Right lobe of liver (tissue), 6 donors: ENCODE data around the gene DRD4. TPM values are rescaled to one million over a fixed set of nuclear protein-coding genes. Genes with fewer than 3 reads are reported as not detected.

Source experiments
- ATAC-seq, 4 donors: fragments of 200-7000 bp; cut with Tn5 transposase; one replicate each; pipeline ENCODE4 v1.9.1; 2020; ENCODE audit warnings: mild to moderate bottlenecking in 4 of 4, moderate library complexity in 4 of 4
- DNase-seq, 3 donors: peaks; one replicate each; pipeline ENCODE4 v3.0.0-alpha.2; 2020
- H3K27ac ChIP-seq, 3 donors: fragments of 200-600 bp; one replicate each; pipeline ENCODE4 v1.8.0; 2022
- H3K27me3 ChIP-seq, 2 donors: fragments of 200-600 bp; one replicate each; pipeline ENCODE4 v1.8.0; 2022
- H3K36me3 ChIP-seq, 4 donors: fragments of 200-600 bp; sonication (generic) in 1 of 4; one replicate each; pipeline versions ENCODE4 v1.5.1 to v1.8.0; 2017 to 2022; ENCODE audit warnings: control low read depth in 1 of 4
- H3K4me1 ChIP-seq, 4 donors: fragments of 200-600 bp; sonication (generic) in 1 of 4; one replicate each; pipeline versions ENCODE4 v1.5.1 to v1.8.0; 2017 to 2022; ENCODE audit warnings: control low read depth in 1 of 4
- H3K4me3 ChIP-seq, 3 donors: fragments of 200-600 bp; one replicate each; pipeline ENCODE4 v1.8.0; 2022
- H3K9me3 ChIP-seq, 4 donors: fragments of 200-600 bp; sonication (generic) in 1 of 4; one replicate each; pipeline versions ENCODE4 v1.5.1 to v1.8.0; 2017 to 2022; ENCODE audit warnings: control low read depth in 1 of 4
- POLR2A ChIP-seq: fragments of 450-650 bp; IDR thresholded peaks from one replicate; pipeline ENCODE4 v1.6.1; 2017; ENCODE audit warnings: antibody characterized with exemption, mild to moderate bottlenecking
- WGBS: methylation state at CpG from one replicate; pipeline ENCODE4 v1.1.6; 2018; ENCODE audit warnings: low coverage, low lambda C conversion rate; ENCODE audit not compliant: insufficient coverage; ENCODE audit errors: missing lambda C conversion rate; 5-methylcytosine and 5-hydroxymethylcytosine counted together
- intact Hi-C, 2 donors: fragments of 100-400 bp; cut with DNase I; formaldehyde crosslinking; loops; one replicate each; pipeline versions ENCODE4 v1.11.2 to v1.14.1; 2022
- total RNA-seq, 6 experiments: library from RNA; depleted of rRNA in 2 of 6; stranded (reverse); fragments of >200 nt in 2 of 6; fragmentation: NEBNext Ultra II Directional in 3 of 6; extraction: Animal tissue kit (Norgen Biotek cat#: 25700) in 3 of 6; gene quantifications; one replicate each; pipeline versions ENCODE4 v1.1.0 to v1.2.4, GENCODE V29; 2016 to 2023
- TF ChIP-seq, protein P1 (sequence below), 4 donors: fragments of 200-600 bp in 3 of 4; fragments of 450-650 bp in 1 of 4; IDR thresholded peaks; one replicate each; pipeline versions ENCODE4 v1.5.1 to v1.8.0; 2016 to 2022; ENCODE audit warnings: antibody characterized with exemption in 4 of 4, mild to moderate bottlenecking in 2 of 4
- donor health status: DM: no; HTN: yes; CAD: no.
- donor health status: DM: no; HTN: no; CAD: no.
- donor health status: DM: no; HTN: no; CAD: no.
- donor health status: DM: no; HTN: yes; CAD: no.
- donor health status: DM: no; HTN: yes; CAD: no.

The DRD4 gene
- total RNA-seq, 6 experiments from 2014 or later = 0.31 to 0.90 (median 0.41) TPM; not detected in 2

DNA sequence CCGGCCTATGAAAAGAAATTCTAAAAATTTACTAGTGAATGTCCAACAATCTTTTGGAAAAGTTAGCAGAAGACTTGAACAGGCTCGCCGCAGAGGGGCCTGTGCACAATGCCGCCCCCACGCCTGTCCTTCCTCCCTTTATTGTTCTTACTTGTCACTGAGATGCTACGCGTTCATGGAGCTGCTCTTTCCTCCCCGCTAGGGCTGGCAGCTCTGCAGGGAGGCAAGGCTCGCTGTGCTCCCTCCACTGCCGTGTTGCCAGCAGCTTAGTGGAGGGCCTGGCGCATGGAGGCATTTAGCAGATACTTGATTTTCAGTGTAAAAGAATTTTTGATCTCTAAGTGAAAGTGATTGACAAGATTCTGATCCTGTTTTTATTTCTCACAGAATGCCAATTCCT lies 46.1 kb upstream of the DRD4 start:
- H3K4me1 ChIP-seq = peaks cover 0 to 28% (median 18%) of the 10 kb centered on the region in 4 donors
- no peaks in the 10 kb centered on the region for H3K9me3 ChIP-seq
- no peaks in the 10 kb centered on the region for H3K27me3 ChIP-seq
- no peak overlapping the region for H3K27ac ChIP-seq
- intact Hi-C loops = no loop called here
- WGBS = 58% methylated on average over 5 of the region's 11 CpGs
- TF ChIP-seq, protein P1, sequence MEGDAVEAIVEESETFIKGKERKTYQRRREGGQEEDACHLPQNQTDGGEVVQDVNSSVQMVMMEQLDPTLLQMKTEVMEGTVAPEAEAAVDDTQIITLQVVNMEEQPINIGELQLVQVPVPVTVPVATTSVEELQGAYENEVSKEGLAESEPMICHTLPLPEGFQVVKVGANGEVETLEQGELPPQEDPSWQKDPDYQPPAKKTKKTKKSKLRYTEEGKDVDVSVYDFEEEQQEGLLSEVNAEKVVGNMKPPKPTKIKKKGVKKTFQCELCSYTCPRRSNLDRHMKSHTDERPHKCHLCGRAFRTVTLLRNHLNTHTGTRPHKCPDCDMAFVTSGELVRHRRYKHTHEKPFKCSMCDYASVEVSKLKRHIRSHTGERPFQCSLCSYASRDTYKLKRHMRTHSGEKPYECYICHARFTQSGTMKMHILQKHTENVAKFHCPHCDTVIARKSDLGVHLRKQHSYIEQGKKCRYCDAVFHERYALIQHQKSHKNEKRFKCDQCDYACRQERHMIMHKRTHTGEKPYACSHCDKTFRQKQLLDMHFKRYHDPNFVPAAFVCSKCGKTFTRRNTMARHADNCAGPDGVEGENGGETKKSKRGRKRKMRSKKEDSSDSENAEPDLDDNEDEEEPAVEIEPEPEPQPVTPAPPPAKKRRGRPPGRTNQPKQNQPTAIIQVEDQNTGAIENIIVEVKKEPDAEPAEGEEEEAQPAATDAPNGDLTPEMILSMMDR (IDR thresholded peaks at IDR 0.05) = no peak
- TF ChIP-seq POLR2A = no peak
- DNase-seq = no peak
- H3K4me3 ChIP-seq = no peak overlapping the region
- ATAC-seq = no peak
- peaks cover 0 to 79% (median 32%) of the 10 kb centered on the region in 4 donors for H3K36me3 ChIP-seq

DNA sequence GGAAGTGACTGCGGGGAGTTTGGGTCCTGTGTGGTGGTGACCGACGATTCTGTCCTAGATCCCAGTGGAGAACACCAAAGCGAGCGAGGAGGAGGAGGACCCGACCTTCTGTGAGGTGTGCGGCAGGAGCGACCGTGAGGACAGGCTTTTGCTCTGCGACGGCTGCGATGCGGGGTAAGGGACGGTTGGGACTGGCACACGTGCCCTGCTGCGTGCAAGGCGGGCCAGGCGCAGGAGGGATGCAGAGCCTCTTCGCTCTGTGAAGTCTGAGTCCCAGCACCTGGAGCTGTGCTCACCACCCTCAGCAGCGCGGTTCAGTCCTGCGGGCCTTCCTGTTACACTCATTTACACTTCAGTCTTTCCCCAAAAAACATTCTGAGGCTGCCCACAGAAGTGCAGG lies 44.6 kb upstream of the DRD4 start:
- intact Hi-C loops = no loop called here
- 92% methylated on average over 7 of the region's 22 CpGs for WGBS
- Histone ChIP-seq H3K4me3 (no peak overlapping the region), H3K27me3 (no peaks in the 10 kb centered on the region), H3K27ac (no peak overlapping the region), H3K4me1 (peaks cover 0 to 12% (median 7%) of the 10 kb centered on the region in 4 donors), H3K36me3 (peaks cover 0 to 85% (median 33%) of the 10 kb centered on the region in 4 donors), H3K9me3 (no peaks in the 10 kb centered on the region)
- no peak for ATAC-seq
- no peak for DNase-seq
- TF ChIP-seq POLR2A = no peak
- TF ChIP-seq, protein P1 (IDR thresholded peaks at IDR 0.05) = no peak

DNA sequence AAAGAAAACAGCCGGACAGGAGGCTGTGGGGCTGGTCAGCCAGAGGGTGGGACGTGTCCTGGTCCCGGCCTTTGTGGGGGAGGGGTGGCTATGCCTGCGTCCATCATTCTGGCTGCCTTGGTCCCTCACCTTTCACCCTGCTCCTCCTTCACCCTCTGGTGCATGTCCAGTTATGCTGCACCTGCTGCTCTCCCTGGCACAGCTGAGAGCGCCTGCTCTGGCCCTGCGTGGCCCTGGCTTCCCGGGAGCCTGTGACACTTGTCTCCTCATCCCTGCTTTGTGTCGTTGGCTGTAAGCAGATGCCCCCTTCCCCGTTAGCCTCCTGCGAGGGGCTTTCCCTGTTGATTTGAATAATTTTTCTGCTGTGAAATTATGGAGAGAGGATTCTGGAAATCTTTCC lies 44.2 kb upstream of the DRD4 start:
- intact Hi-C loops = no loop called here
- peaks cover 0 to 88% (median 33%) of the 10 kb centered on the region in 4 donors for H3K36me3 ChIP-seq
- no peaks in the 10 kb centered on the region for H3K27me3 ChIP-seq
- peaks cover 0 to 9% (median 4%) of the 10 kb centered on the region in 4 donors for H3K4me1 ChIP-seq
- no peaks in the 10 kb centered on the region for H3K9me3 ChIP-seq
- H3K4me3 ChIP-seq = no peak overlapping the region
- WGBS = 77% methylated on average over 9 of the region's 10 CpGs
- DNase-seq (no peak), ATAC-seq (no peak)
- TF ChIP-seq, protein P1 (IDR thresholded peaks at IDR 0.05) = no peak
- TF ChIP-seq POLR2A = no peak
- H3K27ac ChIP-seq = no peak overlapping the region

DNA sequence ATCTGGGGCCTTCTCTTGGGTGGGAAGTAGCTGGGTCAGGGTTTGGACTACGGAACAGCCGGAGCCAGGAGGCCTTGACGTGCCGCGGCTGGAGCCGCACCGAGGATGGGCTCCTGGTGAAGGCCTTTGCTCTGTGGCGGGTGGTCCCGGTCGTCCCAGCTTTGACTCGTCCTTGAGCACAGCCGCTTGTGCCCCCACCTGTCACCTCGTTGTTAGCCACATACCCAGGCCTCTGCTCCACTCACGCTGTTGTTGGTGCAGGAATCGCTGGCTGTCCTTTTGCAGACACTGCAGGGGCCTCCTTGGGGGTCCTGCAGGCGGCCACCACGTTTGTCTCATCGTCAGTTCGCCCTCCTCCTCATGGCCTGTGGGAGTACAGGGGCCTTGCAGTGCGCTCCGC lies 43.7 kb upstream of the DRD4 start:
- WGBS = 100% methylated on average over 5 of the region's 21 CpGs
- H3K4me1 ChIP-seq = peaks cover 0 to 5% (median 2%) of the 10 kb centered on the region in 4 donors
- H3K27ac ChIP-seq = no peak overlapping the region
- no peaks in the 10 kb centered on the region for H3K9me3 ChIP-seq
- intact Hi-C loops = no loop called here
- DNase-seq (no peak), ATAC-seq (no peak)
- TF ChIP-seq, protein P1 (IDR thresholded peaks at IDR 0.05) = no peak
- no peak for TF ChIP-seq POLR2A
- H3K36me3 ChIP-seq = peaks cover 0 to 93% (median 36%) of the 10 kb centered on the region in 4 donors
- no peaks in the 10 kb centered on the region for H3K27me3 ChIP-seq
- no peak overlapping the region for H3K4me3 ChIP-seq

DNA sequence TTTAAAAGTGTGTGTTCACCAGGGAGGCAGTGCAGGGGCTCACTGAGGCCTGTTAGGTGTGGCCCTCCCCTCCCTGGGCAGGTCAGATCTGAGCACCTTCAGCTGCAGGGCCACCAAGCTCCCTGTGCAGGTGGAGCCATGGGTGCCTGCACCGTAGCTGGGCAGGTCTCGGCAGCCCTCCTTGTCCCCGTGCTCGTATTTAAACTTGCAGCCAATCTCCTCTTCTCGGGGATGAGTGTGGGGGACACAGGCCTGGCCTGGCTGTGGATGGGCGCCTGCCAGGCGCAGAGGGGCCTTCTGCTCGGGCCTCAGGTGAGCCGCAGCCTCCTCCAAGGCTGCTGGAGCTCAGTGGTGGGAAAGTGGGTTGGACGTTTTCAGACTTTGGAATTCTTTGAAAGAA lies 41.7 kb upstream of the DRD4 start:
- DNase-seq (no peak), ATAC-seq (no peak)
- no peaks in the 10 kb centered on the region for H3K4me1 ChIP-seq
- intact Hi-C loops = no loop called here
- no peaks in the 10 kb centered on the region for H3K27me3 ChIP-seq
- TF ChIP-seq POLR2A = no peak
- TF ChIP-seq, protein P1 (IDR thresholded peaks at IDR 0.05) = no peak
- no peaks in the 10 kb centered on the region for H3K9me3 ChIP-seq
- H3K36me3 ChIP-seq = peaks cover 0 to 93% (median 42%) of the 10 kb centered on the region in 4 donors
- H3K4me3 ChIP-seq = no peak overlapping the region
- no peak overlapping the region for H3K27ac ChIP-seq
- 96% methylated on average over 4 of the region's 10 CpGs for WGBS
